K562 (cell line): Measurements from ENCODE around the gene HLF. TPM values are rescaled to one million over a fixed set of nuclear protein-coding genes. Genes with fewer than 3 reads are reported as not detected.

ENCODE experiments used
- ATAC-seq: fragments of 200-7000 bp; cut with Tn5 transposase; 3 replicates; pipeline ENCODE4 v1.9.1; 2020; ENCODE audit warnings: moderate library complexity
- BruUV-seq: library from RNA; stranded (reverse); fragments of 400-500 nt; replicated peaks from 2 replicates; lab custom pipeline; 2021; lab: Mats Ljungman, UMichigan
- CTCF ChIA-PET: fragments of 300-600 bp; formaldehyde crosslinking; extraction: SDS; loops from one replicate; lab custom pipeline; 2021; ENCODE audit warnings: low intra/inter-chr PET ratio; lab: Yijun Ruan, JAX
- POLR2A ChIA-PET: fragments of 300-600, 350-650 bp; sonication (Branson Sonifier 250); formaldehyde crosslinking; extraction: SDS; loops from one replicate; lab custom pipeline; 2021; ENCODE audit warnings: antibody characterized with exemption, inconsistent platforms; lab: Yijun Ruan, JAX
- DNase-seq, 4 experiments: peaks; one replicate each; pipeline versions ENCODE4 v3.0.0 to v3.0.0-alpha.2; 2011 to 2018; ENCODE audit warnings: low spot score in 3 of 4, mixed read lengths in 3 of 4; ENCODE audit errors: extremely low read depth in 1 of 4
- FAIRE-seq: peaks from 2 replicates; lab custom pipeline; 2011; peaks lifted over from hg19 to GRCh38; lab: Jason Lieb, UNC
- H2AFZ ChIP-seq: 2 replicates; pipeline ENCODE4 v1.6.0; 2011; ENCODE audit warnings: low read depth, low read length, control low read depth, inconsistent platforms
- H3K27ac ChIP-seq: fragments of 200-600 bp; 3 replicates; pipeline ENCODE4 v1.8.0; 2011; ENCODE audit warnings: low read depth, mild to moderate bottlenecking, control low read depth, inconsistent platforms, low read length, moderate library complexity, mixed read lengths; ENCODE audit errors: extremely low read depth
- H3K27me3 ChIP-seq, 2 experiments: fragments of 300-600 bp in 1 of 2; 2 replicates in 1 of 2; 3 replicates in 1 of 2; pipeline versions ENCODE4 v1.6.0 to v1.8.0; 2011; ENCODE audit warnings: inconsistent platforms in 2 of 2, low read length in 2 of 2, mild to moderate bottlenecking in 1 of 2, mixed read lengths in 1 of 2, moderate library complexity in 1 of 2; ENCODE audit not compliant: control insufficient read depth in 2 of 2, insufficient read depth in 2 of 2
- H3K36me3 ChIP-seq: fragments of 300-600 bp; 3 replicates; pipeline ENCODE4 v1.8.0; 2011; ENCODE audit warnings: mild to moderate bottlenecking, low read length, inconsistent platforms; ENCODE audit not compliant: control insufficient read depth, insufficient read depth
- H3K4me1 ChIP-seq, 2 experiments: fragments of 200-600 bp in 1 of 2; replicated peaks in 1 of 2; 2 replicates in 1 of 2; 3 replicates in 1 of 2; pipeline versions ENCODE4 v1.5.1 to v1.8.0; 2011; ENCODE audit warnings: inconsistent platforms in 2 of 2, low read length in 2 of 2, mild to moderate bottlenecking in 1 of 2, mixed read lengths in 1 of 2, moderate library complexity in 1 of 2; ENCODE audit not compliant: control insufficient read depth in 2 of 2, insufficient read depth in 2 of 2
- H3K4me2 ChIP-seq: 2 replicates; pipeline ENCODE4 v1.6.1; 2011; ENCODE audit warnings: low read length, control low read depth, inconsistent platforms, mixed read lengths; ENCODE audit not compliant: insufficient read depth
- H3K4me3 ChIP-seq: fragments of 200-600 bp; sonication (generic), shearing (Covaris generic); 2 replicates; pipeline ENCODE4 v1.5.1; 2016; ENCODE audit warnings: control low read depth, inconsistent platforms
- H3K79me2 ChIP-seq: fragments of 200-600 bp; 3 replicates; pipeline ENCODE4 v1.8.0; 2011; ENCODE audit warnings: low read length, inconsistent platforms; ENCODE audit not compliant: control insufficient read depth, insufficient read depth
- H3K9ac ChIP-seq, 2 experiments: 2 replicates each; pipeline versions ENCODE4 v1.6.0 to v1.6.1; 2011; ENCODE audit warnings: low read depth in 2 of 2, low read length in 2 of 2, control low read depth in 1 of 2, inconsistent platforms in 1 of 2, mild to moderate bottlenecking in 1 of 2, mixed read lengths in 1 of 2; ENCODE audit not compliant: insufficient read depth in 1 of 2
- H3K9me1 ChIP-seq: one replicate; pipeline ENCODE4 v1.6.0; 2011; ENCODE audit warnings: inconsistent platforms, mild to moderate bottlenecking, low read length, moderate library complexity; ENCODE audit not compliant: control insufficient read depth, insufficient read depth
- H3K9me3 ChIP-seq: replicated peaks from 2 replicates; pipeline ENCODE4 v1.5.1; 2011; ENCODE audit warnings: low read depth, low read length, inconsistent platforms; ENCODE audit not compliant: control insufficient read depth, insufficient read depth
- H4K20me1 ChIP-seq: replicated peaks from 2 replicates; pipeline ENCODE4 v1.6.1; 2011; ENCODE audit warnings: low read length, inconsistent platforms, mixed read lengths; ENCODE audit not compliant: control insufficient read depth, insufficient read depth
- BDP1 ChIP-seq: IDR thresholded peaks from 3 replicates; pipeline ENCODE4 v1.6.1; 2011; ENCODE audit not compliant: insufficient read length, insufficient read depth
- CEBPG ChIP-seq, 3 experiments: fragments of 200-800 bp in 1 of 3; sonication (Bioruptor generic) in 1 of 3; sonication (generic) in 1 of 3; formaldehyde crosslinking in 1 of 3; IDR thresholded peaks in 2 of 3; conservative IDR thresholded peaks in 1 of 3; 2 replicates each; pipeline versions ENCODE4 v1.6.1 to v1.8.0; 2016 to 2022; ENCODE audit warnings: missing compliant biosample characterization in 2 of 3, missing genetic modification characterization in 2 of 3, mild to moderate bottlenecking in 1 of 3, missing genetic modification reagents in 1 of 3
- FOXP1 ChIP-seq: sonication (generic); formaldehyde crosslinking; IDR thresholded peaks from 2 replicates; pipeline ENCODE4 v1.8.0; 2022; ENCODE audit warnings: mild to moderate bottlenecking, missing genetic modification reagents
- GATA2 ChIP-seq: sonication (generic); formaldehyde crosslinking; IDR thresholded peaks from 2 replicates; pipeline ENCODE4 v1.4.0; 2020; ENCODE audit warnings: mild to moderate bottlenecking, missing genetic modification reagents
- PHB2 ChIP-seq: fragments of 450-650 bp; IDR thresholded peaks from 2 replicates; pipeline ENCODE4 v1.6.1; 2017; ENCODE audit warnings: low read depth
- PTRF ChIP-seq: fragments of 450-650 bp; IDR thresholded peaks from 2 replicates; pipeline ENCODE4 v1.6.1; 2016; ENCODE audit warnings: mild to moderate bottlenecking, missing genetic modification characterization, missing compliant biosample characterization
- SAFB2 ChIP-seq: fragments of 200-400 bp; formaldehyde crosslinking; IDR thresholded peaks from 2 replicates; pipeline ENCODE4 v1.6.1; 2018; ENCODE audit warnings: borderline replicate concordance, low read length, low read depth, moderate library complexity; ENCODE audit not compliant: severe bottlenecking
- TRIM28 ChIP-seq: fragments of 450-650 bp; IDR thresholded peaks from 2 replicates; pipeline ENCODE4 v1.6.1; 2017
- USF2 ChIP-seq: sonication (generic); formaldehyde crosslinking; IDR thresholded peaks from 2 replicates; pipeline ENCODE4 v1.5.0; 2020; ENCODE audit warnings: missing genetic modification reagents
- WGBS: fragments of 100-300 bp; shearing (Covaris generic); methylation state at CpG from one replicate; pipeline ENCODE4 v1.1.6; 2016; ENCODE audit warnings: low coverage, mixed read lengths; ENCODE audit not compliant: insufficient coverage; ENCODE audit errors: missing lambda C conversion rate; 5-methylcytosine and 5-hydroxymethylcytosine counted together
- in situ Hi-C: fragments of 300-500 bp; cut with MboI; formaldehyde crosslinking; loops from 4 replicates; pipeline ENCODE4 v1.15.0; 2018; ENCODE audit warnings: inconsistent platforms, mixed read lengths
- intact Hi-C: fragments of 100-400 bp; cut with micrococcal nuclease; formaldehyde crosslinking; loops from 2 replicates; pipeline ENCODE4 v1.14.2; 2022
- polyA plus RNA-seq, 8 experiments: library from polyadenylated mRNA; depleted of rRNA in 4 of 8; stranded (reverse) in 5 of 8; unstranded in 3 of 8; fragments of >200 nt; fragmentation: Nextera tagmentation in 2 of 8; fragmentation: Illumina TruSeq in 1 of 8; extraction: Ambion mirVana in 2 of 8; extraction: Trizol in 1 of 8; gene quantifications; 2 replicates each; pipeline versions ENCODE4 v1.2.1 to v1.2.3, GENCODE V29; 2011 to 2014; ENCODE audit warnings: inconsistent platforms in 1 of 8, missing spikeins in 1 of 8
- total RNA-seq, 7 experiments: library from RNA; depleted of rRNA in 6 of 7; stranded (reverse); fragments of >200 nt in 6 of 7; fragmentation: Illumina TruSeq in 2 of 7; extraction: Trizol in 2 of 7; gene quantifications; 2 replicates each; pipeline versions ENCODE4 v1.2.1 to v1.2.3, GENCODE V29; 2011 to 2021; ENCODE audit warnings: low replicate concordance in 1 of 7
- TF ChIP-seq, protein P1 (sequence below): sonication (generic); formaldehyde crosslinking; IDR thresholded peaks from 2 replicates; pipeline ENCODE4 v1.8.0; 2023; ENCODE audit warnings: mild to moderate bottlenecking, missing genetic modification reagents

The HLF gene
- total and polyA plus RNA-seq, 9 of the 15 experiments (the other 6 are each of a cell fraction or from before 2014, with no cell fraction given): 0.03 to 0.24 (median 0.09) TPM

- no peaks in the 10 kb centered on the region for H3K79me2 ChIP-seq
- intact Hi-C loops (loop anchor here (5.0 kb wide), 1 partner anchor 247 kb away; no protein-coding TSS in a partner anchor), in situ Hi-C loops (no loop called here)
- H3K9ac ChIP-seq: no peak overlapping the region
- H3K36me3 ChIP-seq: no peaks in the 10 kb centered on the region
- no peak for DNase-seq
- H3K9me3 ChIP-seq: no peaks in the 10 kb centered on the region
- no peak for FAIRE-seq
- H3K4me3 ChIP-seq: no peak overlapping the region
- 35% methylated on average over 10 of the region's 10 CpGs for WGBS
- TF ChIP-seq USF2 (no peak), GATA2 (CRISPR knock-in tag) (no peak), BDP1 (no peak), FOXP1 (CRISPR knock-in tag) (no peak), TRIM28 (no peak), CEBPG (CRISPR knock-in tag; IDR thresholded peaks at IDR 0.05) (no peak), CEBPG (tag; conservative IDR thresholded peaks at IDR 0.05 in 1 of 2, IDR thresholded peaks at IDR 0.05 in 1 of 2) (no peak), SAFB2 (no peak), PHB2 (no peak), PTRF (tag) (no peak)
- TF ChIP-seq, protein P1, sequence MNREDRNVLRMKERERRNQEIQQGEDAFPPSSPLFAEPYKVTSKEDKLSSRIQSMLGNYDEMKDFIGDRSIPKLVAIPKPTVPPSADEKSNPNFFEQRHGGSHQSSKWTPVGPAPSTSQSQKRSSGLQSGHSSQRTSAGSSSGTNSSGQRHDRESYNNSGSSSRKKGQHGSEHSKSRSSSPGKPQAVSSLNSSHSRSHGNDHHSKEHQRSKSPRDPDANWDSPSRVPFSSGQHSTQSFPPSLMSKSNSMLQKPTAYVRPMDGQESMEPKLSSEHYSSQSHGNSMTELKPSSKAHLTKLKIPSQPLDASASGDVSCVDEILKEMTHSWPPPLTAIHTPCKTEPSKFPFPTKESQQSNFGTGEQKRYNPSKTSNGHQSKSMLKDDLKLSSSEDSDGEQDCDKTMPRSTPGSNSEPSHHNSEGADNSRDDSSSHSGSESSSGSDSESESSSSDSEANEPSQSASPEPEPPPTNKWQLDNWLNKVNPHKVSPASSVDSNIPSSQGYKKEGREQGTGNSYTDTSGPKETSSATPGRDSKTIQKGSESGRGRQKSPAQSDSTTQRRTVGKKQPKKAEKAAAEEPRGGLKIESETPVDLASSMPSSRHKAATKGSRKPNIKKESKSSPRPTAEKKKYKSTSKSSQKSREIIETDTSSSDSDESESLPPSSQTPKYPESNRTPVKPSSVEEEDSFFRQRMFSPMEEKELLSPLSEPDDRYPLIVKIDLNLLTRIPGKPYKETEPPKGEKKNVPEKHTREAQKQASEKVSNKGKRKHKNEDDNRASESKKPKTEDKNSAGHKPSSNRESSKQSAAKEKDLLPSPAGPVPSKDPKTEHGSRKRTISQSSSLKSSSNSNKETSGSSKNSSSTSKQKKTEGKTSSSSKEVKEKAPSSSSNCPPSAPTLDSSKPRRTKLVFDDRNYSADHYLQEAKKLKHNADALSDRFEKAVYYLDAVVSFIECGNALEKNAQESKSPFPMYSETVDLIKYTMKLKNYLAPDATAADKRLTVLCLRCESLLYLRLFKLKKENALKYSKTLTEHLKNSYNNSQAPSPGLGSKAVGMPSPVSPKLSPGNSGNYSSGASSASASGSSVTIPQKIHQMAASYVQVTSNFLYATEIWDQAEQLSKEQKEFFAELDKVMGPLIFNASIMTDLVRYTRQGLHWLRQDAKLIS (CRISPR knock-in tag): no peak
- BruUV-seq: no TSS peak
- H4K20me1 ChIP-seq: no peaks in the 10 kb centered on the region
- H3K9me1 ChIP-seq: no peaks in the 10 kb centered on the region
- ATAC-seq: no peak
- H3K4me1 ChIP-seq: peaks cover 6 to 13% of the 10 kb centered on the region in 2 experiments; a peak in 4 of 5 replicates
- peaks cover 0 to 1% of the 10 kb centered on the region in 2 experiments; a peak in 1 of 5 replicates for H3K27me3 ChIP-seq
- no peak overlapping the region for H2AFZ ChIP-seq
- POLR2A ChIA-PET: no interaction called here
- CTCF ChIA-PET: interaction anchor here (0.5 to 0.6 kb wide), 2 partner anchors 57 to 305 kb away, joined by 3 to 4 read pairs; no protein-coding TSS in a partner anchor
- H3K4me2 ChIP-seq: no peak overlapping the region
- no peak overlapping the region for H3K27ac ChIP-seq
Observed at GRCh38 chr17:55299162-55299838, 34.5 kb downstream of the HLF start.
